SK-N-MC (cell line): ENCODE data around the gene REPS1.

Source experiments
- EZH2 ChIP-seq: fragments of 200-600 bp; sonication (generic); IDR thresholded peaks from one replicate; pipeline ENCODE4 v1.6.1; 2017; ENCODE audit warnings: antibody characterized with exemption
- POLR2AphosphoS5 ChIP-seq: IDR thresholded peaks from 2 replicates; pipeline ENCODE4 v1.6.1; 2012; ENCODE audit warnings: mild to moderate bottlenecking, low read depth, low read length, borderline replicate concordance

- TF ChIP-seq EZH2, result no peak
- TF ChIP-seq POLR2AphosphoS5, result no peak
Observed at GRCh38 chr6:139016337-139017213, 28.5 kb upstream of the REPS1 start.
